Endothelial cell (in vitro differentiated cells): Measurements from ENCODE around the gene TRANK1. TPM values are rescaled to one million over a fixed set of nuclear protein-coding genes. Genes with fewer than 3 reads are reported as not detected.

Source experiments
- DNase-seq: peaks from one replicate; pipeline ENCODE4 v3.0.0; 2021; ENCODE audit warnings: low spot score
- H3K27ac Mint-ChIP-seq: one replicate; pipeline ENCODE4 v1.8.0; 2021; ENCODE audit warnings: mixed read lengths, inconsistent platforms; ENCODE audit not compliant: unreplicated experiment
- H3K27me3 Mint-ChIP-seq: one replicate; pipeline ENCODE4 v1.8.0; 2021; ENCODE audit warnings: mild to moderate bottlenecking, moderate library complexity, mixed read lengths, inconsistent platforms; ENCODE audit not compliant: unreplicated experiment
- H3K36me3 Mint-ChIP-seq: one replicate; pipeline ENCODE4 v1.8.0; 2021; ENCODE audit warnings: mild to moderate bottlenecking, low read depth, mixed read lengths, inconsistent platforms; ENCODE audit not compliant: unreplicated experiment
- H3K4me1 Mint-ChIP-seq: one replicate; pipeline ENCODE4 v1.8.0; 2021; ENCODE audit warnings: mild to moderate bottlenecking, mixed read lengths, inconsistent platforms; ENCODE audit not compliant: unreplicated experiment
- H3K4me3 Mint-ChIP-seq: one replicate; pipeline ENCODE4 v1.8.0; 2021; ENCODE audit warnings: mild to moderate bottlenecking, mixed read lengths, inconsistent platforms; ENCODE audit not compliant: unreplicated experiment
- H3K9me3 Mint-ChIP-seq: one replicate; pipeline ENCODE4 v1.8.0; 2021; ENCODE audit warnings: mixed read lengths, inconsistent platforms; ENCODE audit not compliant: unreplicated experiment
- CTCF ChIP-seq: fragments of 200-600 bp; sonication (generic); IDR thresholded peaks from one replicate; pipeline ENCODE4 v1.5.0; 2021; ENCODE audit warnings: antibody characterized with exemption; ENCODE audit not compliant: unreplicated experiment
- total RNA-seq: library from RNA; stranded (reverse); fragmentation: NEBNext Ultra II Directional; extraction: Animal tissue kit (Norgen Biotek cat#: 25700); gene quantifications from one replicate; pipeline ENCODE4 v1.2.1, GENCODE V29; 2021; ENCODE audit not compliant: unreplicated experiment

The TRANK1 gene
- total RNA-seq, 1 donor from 2014 or later = 2.8 TPM

DNA sequence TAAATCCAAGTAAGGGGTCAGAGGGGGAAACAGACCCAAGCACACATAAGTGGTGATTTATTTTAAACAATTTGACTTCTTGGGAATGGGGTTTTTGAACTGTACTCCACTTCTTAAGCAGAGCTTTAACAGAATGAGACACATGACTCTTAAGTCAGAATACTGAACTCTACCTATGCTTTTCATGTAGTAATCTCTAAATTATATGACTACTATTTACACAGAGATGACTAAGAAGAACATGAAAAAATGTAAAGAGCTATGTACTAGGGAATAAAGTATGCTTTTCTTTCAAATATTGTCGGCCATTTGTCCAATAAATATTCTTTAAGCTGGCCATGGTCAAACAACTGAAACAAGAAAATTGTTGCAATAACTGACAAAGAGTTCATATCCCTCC is 35.2 kb downstream of the TRANK1 start:
- Mint-ChIP-seq H3K9me3 (no peaks in the 10 kb centered on the region), H3K27ac (no peak overlapping the region), H3K36me3 (no peaks in the 10 kb centered on the region), H3K4me1 (peaks cover 24% of the 10 kb centered on the region), H3K27me3 (peaks cover 5% of the 10 kb centered on the region), H3K4me3 (no peak overlapping the region)
- DNase-seq = no peak
- no peak for TF ChIP-seq CTCF

DNA sequence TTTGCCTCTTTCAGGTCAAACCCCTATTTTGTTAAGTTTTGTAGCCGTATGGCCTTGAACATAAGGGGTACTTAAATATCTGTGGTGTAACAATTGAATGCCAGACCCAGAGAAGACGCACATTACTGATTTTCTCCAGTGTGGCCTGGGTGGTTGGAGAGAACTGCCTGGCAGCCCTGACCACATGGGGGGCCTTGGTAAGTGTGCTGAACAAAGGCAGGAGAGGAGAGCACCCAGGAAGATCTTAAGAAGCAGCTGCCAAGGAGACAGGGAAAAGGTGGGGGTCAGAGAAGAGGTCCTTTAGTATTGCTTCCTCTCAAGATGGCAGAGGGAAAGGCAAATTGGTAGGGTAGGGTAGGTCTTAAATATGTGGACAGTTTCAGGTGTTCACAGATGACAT is 35.7 kb downstream of the TRANK1 start:
- H3K27ac Mint-ChIP-seq = no peak overlapping the region
- H3K9me3 Mint-ChIP-seq = no peaks in the 10 kb centered on the region
- DNase-seq = no peak
- peaks cover 24% of the 10 kb centered on the region for H3K4me1 Mint-ChIP-seq
- no peak for TF ChIP-seq CTCF
- no peak overlapping the region for H3K4me3 Mint-ChIP-seq
- peaks cover 5% of the 10 kb centered on the region for H3K27me3 Mint-ChIP-seq
- H3K36me3 Mint-ChIP-seq = no peaks in the 10 kb centered on the region

DNA sequence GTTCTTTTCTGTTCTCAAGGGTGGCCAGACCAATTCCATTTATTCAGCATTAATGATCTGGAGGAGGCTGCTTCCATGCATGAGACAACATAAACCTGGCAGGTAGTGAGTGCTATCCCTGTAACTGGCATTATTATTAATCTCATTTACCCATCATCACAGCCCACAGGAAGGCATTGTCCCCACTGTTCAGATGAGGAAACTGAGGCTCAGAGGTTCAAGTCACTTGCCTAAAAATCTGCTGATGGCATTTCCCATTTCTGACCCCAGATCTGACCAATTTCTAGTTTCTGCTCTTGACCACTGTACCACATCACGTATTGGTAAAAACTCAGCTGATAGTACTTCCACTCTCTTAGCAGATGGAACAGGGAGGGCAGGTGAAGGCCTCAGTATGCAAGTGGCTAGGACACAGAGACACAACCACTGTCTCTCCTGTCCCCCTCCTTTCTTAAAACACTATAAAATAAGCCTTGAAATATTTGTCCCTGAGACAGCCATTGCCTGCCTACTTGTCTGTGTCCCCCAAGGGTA is 36.1 kb downstream of the TRANK1 start:
- DNase-seq = no peak
- H3K4me1 Mint-ChIP-seq = peaks cover 24% of the 10 kb centered on the region
- H3K27ac Mint-ChIP-seq = no peak overlapping the region
- no peaks in the 10 kb centered on the region for H3K36me3 Mint-ChIP-seq
- H3K9me3 Mint-ChIP-seq = no peaks in the 10 kb centered on the region
- no peak overlapping the region for H3K4me3 Mint-ChIP-seq
- TF ChIP-seq CTCF = no peak
- H3K27me3 Mint-ChIP-seq = peaks cover 4% of the 10 kb centered on the region

DNA sequence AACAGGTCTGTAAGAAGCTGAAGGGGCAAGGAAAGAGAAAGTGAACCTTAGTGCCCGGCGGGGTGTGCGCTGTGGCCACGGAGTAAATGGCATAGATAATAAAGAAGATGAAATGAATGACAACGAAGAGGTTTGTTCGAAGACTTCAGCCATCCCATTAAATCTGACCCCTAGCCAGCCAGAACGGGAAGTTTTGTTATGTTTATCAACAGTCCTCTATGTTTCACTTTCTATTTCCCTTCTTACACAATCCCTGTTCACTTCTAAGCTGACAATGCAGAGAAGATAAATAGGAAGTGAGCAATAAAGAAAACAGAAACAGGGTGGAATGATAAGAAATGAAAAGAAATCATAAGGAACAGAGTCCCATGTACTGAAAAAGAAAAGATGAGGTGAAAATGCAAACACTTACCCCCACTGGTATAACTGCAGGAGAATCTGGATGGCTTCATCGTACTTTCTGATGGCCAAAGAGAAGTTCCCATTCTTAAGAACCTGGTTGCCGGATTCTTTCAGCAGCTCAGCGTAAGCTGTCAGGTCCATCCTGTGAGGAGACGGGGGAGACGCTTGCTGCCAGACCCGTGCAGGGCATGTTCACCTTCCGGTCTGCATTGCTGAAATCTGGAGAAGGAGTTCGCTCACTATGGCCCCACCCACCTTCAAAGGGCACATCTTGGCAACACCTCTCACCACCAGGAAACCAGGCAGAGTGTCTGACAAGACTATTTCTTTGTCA is 36.8 kb downstream of the TRANK1 start:
- H3K4me3 Mint-ChIP-seq = peak overlapping the region; percentile 20
- no peak for TF ChIP-seq CTCF
- peak overlapping the region; percentile 76 for H3K27ac Mint-ChIP-seq

GRCh38 chr3:36906504-36907149 is 38.2 kb downstream of the TRANK1 start:
- Mint-ChIP-seq H3K4me1 (peaks cover 26% of the 10 kb centered on the region), H3K4me3 (no peak overlapping the region), H3K27me3 (peaks cover 3% of the 10 kb centered on the region), H3K27ac (no peak overlapping the region), H3K36me3 (no peaks in the 10 kb centered on the region), H3K9me3 (no peaks in the 10 kb centered on the region)
- TF ChIP-seq CTCF = no peak
- no peak for DNase-seq

More for the DNA sequence above, 36.8 kb downstream of the TRANK1 start:
- Mint-ChIP-seq H3K4me1 (peaks cover 26% of the 10 kb centered on the region), H3K27me3 (peaks cover 3% of the 10 kb centered on the region), H3K9me3 (no peaks in the 10 kb centered on the region), H3K36me3 (no peaks in the 10 kb centered on the region)
- peak; percentile 7 for DNase-seq
